ENCODE results near the gene SERTAD3. TPM values are rescaled to one million over a fixed set of nuclear protein-coding genes. Genes with fewer than 3 reads are reported as not detected.
"Not testable (repeated sequence)": the region's sequence is repeated elsewhere in the genome, so short reads cannot be mapped to it uniquely, and the experiment has no call there.

SERTAD3 gene
- total RNA-seq, 1 donor, result 49.2 TPM

DNA sequence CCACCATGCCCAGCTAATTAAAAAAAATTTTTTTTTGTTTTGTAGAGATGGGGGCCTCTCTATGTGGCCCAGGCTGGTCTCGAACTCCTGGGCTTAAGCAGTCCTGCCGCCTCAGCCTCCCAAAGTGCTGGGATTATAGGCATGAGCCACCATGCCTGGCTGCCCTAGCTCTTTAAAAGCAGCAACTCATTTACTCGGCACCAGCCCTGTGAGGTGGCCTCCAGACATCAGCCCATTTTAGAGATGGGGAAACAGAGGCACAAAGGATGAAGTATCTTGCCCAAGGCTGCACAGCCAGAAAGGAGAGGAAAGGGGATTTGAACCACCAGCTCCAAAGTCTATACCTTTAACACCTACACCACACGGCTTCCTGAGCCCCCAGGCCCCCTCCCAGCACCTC is 31.3 kb downstream of the SERTAD3 start:
- no peak for DNase-seq (ENCODE audit: low read depth)
- H3K4me3 ChIP-seq (ENCODE audit: low read depth, low read length), result no peak overlapping the region
- TF ChIP-seq CTCF (IDR thresholded peaks at IDR 0.05; ENCODE audit: insufficient read depth, low read depth, low read length), result no peak

DNA sequence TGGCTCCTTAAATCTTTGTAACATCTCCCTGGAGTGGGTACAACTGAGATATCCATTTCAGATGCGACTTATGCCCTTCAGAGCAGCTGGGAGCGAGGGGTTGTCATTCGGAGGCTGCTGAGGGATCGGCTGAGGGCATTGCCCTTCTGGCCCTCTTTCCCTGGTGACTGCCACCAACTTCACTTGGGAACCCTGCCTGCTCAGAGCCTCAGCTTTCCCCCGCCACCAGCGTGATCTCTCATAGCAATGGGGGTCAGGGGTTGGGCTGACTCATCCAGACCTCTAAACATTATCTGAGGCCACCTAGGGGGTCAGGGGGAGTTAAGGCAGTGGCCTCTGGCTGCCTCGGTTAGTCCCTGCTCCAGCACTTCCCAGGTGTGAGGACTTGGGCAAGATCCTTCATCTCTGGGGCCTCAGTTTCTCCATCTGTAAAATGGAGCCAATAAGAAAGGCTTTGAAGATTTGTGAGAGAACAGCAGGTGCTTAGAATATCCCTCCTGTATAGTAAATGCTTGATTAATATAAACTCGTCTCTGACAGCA is 32.1 kb downstream of the SERTAD3 start:
- no peak for TF ChIP-seq CTCF (IDR thresholded peaks at IDR 0.05; ENCODE audit: insufficient read depth, low read depth, low read length)
- no peak for DNase-seq (ENCODE audit: low read depth)
- H3K4me3 ChIP-seq (ENCODE audit: low read depth, low read length), result no peak overlapping the region

GRCh38 chr19:40411125-40411842 is 32.9 kb downstream of the SERTAD3 start:
- DNase-seq (ENCODE audit: low read depth), result no peak
- no peak overlapping the region for H3K4me3 ChIP-seq (ENCODE audit: low read depth, low read length)
- no peak for TF ChIP-seq CTCF (IDR thresholded peaks at IDR 0.05; ENCODE audit: insufficient read depth, low read depth, low read length)

DNA sequence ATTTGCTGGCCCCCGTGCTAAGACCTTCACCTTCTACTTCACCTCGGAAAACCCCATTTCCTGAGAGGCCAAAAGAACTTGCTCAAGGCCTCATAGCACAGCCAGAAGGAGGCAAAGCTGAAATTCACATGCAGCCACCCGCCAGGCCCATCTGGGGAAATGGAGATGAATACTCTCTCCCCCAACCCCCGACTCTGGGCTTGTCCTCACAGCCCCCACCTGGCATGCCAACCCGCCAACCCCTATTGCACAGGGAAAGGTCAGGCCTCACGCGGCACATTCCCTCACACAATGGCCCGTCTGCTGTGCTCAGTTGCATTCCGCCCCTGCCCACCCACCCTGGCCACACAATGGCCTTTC is 34.1 kb downstream of the SERTAD3 start:
- no peak overlapping the region for H3K4me3 ChIP-seq (ENCODE audit: low read depth, low read length)
- no peak for TF ChIP-seq CTCF (IDR thresholded peaks at IDR 0.05; ENCODE audit: insufficient read depth, low read depth, low read length)
- no peak for DNase-seq (ENCODE audit: low read depth)

DNA sequence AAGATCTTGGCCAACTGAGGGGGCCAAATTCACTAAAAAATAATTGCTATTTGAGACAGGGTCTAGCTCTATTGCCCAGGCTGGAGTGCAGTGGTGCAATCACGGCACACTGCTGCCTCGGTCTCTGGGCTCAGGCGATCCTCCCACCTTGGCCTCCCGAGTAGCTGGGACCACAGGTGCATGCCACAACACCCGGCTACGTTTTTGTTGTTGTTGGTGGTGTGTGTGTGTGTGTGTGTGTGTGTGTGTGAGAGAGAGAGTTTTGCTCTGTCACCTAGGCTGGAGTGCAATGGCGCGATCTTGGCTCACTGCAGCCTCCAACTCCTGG is 35.6 kb downstream of the SERTAD3 start:
- DNase-seq (ENCODE audit: low read depth); H3K4me3 ChIP-seq (ENCODE audit: low read depth, low read length): not testable (repeated sequence)

DNA sequence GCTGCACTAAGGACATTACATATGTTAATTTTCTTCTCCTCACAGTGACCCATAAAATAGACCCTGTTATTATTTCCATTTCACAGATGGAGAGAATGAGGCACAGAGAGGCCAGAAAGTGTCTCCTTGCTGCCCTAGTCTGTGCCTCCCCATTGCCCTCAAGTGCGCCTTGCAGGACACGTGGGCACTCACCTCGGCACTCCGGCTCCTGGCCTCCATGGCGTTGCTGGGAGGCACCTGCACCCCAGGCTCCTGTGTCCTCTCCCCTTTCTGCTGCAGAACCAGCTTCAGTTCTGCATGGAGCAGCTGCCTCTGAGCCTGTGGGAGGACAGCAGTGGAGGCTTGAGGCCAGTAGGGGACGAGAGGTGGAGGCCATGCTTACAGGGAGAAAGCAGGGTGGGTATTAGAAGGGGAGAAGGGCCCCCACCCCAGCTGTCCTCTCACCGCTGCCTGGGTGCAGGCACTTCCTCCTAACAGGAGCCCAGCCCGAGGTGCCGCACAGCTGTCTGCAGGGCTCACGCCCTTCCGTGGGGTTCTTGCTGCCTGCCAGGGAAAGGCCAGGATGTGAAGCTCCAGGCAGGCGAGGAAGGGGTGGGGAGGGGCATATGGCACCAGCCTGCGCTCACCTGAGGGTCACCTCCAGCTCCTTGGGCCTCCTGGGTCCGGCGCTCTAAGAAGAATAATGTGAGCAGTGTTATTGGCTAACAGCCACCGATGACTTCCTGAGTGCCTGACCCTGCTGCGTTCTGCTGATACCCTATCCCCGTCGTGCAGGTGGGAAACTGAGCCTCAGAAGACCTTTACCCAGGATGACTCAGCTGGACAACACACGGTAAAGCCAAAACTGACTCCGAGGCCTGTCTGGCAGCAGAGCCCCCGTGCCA is 36.2 kb downstream of the SERTAD3 start:
- no peak for TF ChIP-seq CTCF (IDR thresholded peaks at IDR 0.05; ENCODE audit: insufficient read depth, low read depth, low read length)
- H3K4me3 ChIP-seq (ENCODE audit: low read depth, low read length), result no peak overlapping the region
- DNase-seq (ENCODE audit: low read depth), result no peak

DNA sequence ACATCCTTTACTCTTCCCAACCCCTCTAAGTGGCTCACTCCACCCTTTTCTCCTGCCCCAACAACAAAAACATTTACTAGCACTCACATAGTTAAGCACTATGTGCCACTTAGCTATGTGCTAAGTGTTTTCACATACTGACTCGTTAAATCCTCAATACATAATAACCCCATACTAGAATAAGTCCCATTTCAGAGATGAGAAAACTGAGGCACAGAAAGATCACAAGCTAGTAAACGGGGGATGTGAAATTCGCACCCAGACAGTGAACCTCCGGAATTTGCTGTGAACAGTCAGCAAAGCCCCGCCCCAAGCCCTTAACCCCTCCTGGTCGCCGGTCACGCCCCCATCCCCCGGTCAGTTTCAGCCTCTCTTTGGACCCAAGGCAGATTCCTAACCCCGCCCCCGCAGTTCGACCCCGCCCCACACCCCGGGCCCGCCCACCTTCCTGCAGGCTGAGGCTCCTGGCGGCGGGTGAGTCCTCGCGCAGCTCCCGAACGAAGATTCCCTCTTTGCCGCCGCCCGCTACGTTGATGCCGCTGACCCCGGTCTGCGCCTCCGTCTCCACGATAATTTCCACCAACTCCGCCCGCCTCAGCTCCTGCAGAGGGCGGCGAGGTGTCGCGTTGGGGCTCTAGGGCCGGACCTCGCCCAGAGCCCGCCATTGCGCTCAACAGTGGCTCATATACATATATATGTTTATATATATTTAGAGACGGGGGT is 40.7 kb downstream of the SERTAD3 start:
- TF ChIP-seq CTCF (IDR thresholded peaks at IDR 0.05; ENCODE audit: insufficient read depth, low read depth, low read length), result no peak
- DNase-seq (ENCODE audit: low read depth), result peak; percentile 90
- peak overlapping the region; percentile 68 for H3K4me3 ChIP-seq (ENCODE audit: low read depth, low read length)

Data from fibroblast of villous mesenchyme (primary cell).